ENCODE results near the gene SAP30BP.

GRCh38 chr17:75626496-75627038 is 40.6 kb upstream of the SAP30BP start:
- TF ChIP-seq EP300 (IDR thresholded peaks at IDR 0.05) (no peak), POLR2A (IDR thresholded peaks at IDR 0.05) (no peak), CTCF (IDR thresholded peaks at IDR 0.05) (no peak)
